ENCODE data around the gene SNRPD3.
A peak's percentile ranks its signal among the peaks of the same experiment; 100 is the strongest.

The SNRPD3 gene

DNA sequence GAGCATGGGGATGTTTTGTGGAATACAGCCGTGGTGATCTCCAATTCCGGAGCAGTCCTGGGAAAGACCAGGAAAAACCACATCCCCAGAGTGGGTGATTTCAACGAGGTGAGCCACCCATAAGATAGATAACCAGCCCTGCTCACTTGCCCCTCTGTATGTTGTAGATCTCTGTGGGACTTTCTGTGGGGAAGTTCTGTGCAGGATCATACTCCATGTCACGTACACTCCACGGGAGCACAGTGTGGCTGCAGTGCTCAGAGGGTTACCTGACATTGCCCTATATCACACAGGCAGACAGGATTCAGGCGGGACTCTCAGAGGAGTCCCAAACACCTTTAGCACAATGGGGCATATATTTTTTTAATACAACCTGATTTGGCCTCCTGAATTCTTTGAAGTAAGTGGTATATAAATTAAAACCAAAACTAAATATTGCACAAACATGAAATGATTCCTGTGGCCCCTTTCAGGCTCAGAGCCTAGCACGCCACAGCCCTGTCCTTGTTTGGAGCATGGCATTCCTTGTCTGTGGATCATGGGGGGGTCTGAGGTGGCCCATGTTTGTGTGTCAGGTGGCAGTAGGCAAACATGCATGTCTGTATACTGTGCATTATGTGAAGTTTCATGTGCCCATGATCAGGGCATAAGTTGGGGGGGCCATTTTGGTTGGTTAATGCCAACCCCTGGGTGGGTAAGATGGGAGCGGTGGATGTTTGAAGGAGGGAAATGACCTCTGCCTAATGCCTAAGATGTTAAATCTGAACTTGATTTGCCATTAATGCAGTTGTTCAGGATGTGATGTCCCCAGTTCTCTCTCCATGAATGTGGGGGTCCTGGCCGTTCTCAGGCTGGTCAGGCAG lies 42.2 kb upstream of the SNRPD3 start:
- H3K4me3 ChIP-seq (ENCODE audit: control insufficient read depth, low read depth, low read length), result no peak overlapping the region
- no peak for DNase-seq (ENCODE audit: low read depth)
- TF ChIP-seq, protein P1, sequence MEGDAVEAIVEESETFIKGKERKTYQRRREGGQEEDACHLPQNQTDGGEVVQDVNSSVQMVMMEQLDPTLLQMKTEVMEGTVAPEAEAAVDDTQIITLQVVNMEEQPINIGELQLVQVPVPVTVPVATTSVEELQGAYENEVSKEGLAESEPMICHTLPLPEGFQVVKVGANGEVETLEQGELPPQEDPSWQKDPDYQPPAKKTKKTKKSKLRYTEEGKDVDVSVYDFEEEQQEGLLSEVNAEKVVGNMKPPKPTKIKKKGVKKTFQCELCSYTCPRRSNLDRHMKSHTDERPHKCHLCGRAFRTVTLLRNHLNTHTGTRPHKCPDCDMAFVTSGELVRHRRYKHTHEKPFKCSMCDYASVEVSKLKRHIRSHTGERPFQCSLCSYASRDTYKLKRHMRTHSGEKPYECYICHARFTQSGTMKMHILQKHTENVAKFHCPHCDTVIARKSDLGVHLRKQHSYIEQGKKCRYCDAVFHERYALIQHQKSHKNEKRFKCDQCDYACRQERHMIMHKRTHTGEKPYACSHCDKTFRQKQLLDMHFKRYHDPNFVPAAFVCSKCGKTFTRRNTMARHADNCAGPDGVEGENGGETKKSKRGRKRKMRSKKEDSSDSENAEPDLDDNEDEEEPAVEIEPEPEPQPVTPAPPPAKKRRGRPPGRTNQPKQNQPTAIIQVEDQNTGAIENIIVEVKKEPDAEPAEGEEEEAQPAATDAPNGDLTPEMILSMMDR (conservative IDR thresholded peaks at IDR 0.05; ENCODE audit: control insufficient read depth, insufficient read depth, low read depth, low read length), result no peak

DNA sequence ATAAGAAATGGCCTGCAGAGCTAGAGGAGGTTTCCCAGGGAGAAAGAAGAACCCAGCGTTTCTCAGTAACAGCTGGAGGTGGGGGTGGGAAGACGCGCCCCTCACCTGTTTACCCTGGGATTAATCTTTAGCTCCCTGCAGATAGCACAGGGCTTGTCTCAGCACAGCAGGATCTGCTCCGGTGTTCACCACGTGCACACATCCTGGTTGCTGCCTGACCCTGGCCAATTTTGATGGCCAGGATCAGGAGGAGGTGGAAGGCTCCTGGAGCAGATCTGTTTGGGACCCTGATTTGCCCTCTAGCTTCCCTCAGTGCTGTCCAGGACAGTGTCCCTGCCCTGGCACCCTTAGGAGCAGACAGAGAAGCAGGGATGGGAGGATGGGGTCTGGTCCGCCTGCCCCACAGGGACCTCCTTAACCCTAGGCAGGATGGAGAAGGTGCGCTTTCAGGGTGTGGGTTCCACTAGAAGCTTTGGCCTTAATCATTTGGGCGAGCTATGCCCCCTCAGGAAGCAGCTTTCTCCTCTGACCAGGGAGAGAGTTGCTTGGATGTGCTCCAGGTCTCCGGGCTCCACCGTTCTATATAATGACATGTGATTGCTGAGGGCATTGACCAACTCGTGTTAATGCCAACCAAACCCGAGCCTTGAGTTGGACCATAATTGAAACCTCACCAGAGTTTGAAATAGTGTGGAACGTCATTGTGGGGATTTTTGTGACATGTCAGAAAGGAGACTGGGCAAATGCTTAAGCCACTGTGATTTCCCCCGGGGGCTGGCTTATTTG lies 41.4 kb upstream of the SNRPD3 start:
- H3K4me3 ChIP-seq (ENCODE audit: control insufficient read depth, low read depth, low read length), result no peak overlapping the region
- DNase-seq (ENCODE audit: low read depth), result no peak
- TF ChIP-seq, protein P1 (conservative IDR thresholded peaks at IDR 0.05; ENCODE audit: control insufficient read depth, insufficient read depth, low read depth, low read length), result no peak

DNA sequence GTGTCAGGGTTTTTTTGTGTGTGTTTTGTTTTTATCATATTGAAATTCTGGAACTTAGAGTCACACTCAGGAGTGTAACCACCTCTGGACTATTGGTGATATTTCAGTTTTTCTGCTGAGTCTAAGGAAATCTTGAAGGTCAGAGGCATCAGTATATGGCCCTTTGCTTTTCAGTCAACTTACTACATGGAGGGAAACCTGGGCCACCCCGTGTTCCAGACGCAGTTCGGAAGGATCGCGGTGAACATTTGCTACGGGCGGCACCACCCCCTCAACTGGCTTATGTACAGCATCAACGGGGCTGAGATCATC lies 40.8 kb upstream of the SNRPD3 start:
- TF ChIP-seq, protein P1 (conservative IDR thresholded peaks at IDR 0.05; ENCODE audit: control insufficient read depth, insufficient read depth, low read depth, low read length), result no peak
- no peak for DNase-seq (ENCODE audit: low read depth)
- H3K4me3 ChIP-seq (ENCODE audit: control insufficient read depth, low read depth, low read length), result no peak overlapping the region

DNA sequence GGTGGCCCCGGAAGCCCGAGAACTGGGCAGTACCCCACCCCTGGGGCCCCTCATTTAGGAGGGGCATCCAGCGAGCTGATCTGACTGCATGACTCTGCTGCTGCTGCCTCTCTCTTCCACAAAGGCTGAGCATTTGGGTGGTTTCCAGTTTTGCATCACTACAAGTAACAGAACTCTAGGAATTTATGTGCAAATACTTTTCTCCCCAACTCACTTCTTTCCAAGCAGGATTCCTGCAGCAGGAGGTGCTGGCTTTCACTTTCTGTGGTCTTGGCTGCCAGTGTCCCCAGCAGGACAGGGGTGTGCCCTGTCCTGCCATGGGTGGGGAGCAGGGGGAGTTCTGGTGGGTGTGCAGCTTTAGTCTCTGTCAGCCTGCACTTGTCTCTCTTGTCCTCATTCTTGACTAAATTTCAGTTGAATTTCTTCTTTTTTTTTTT lies 39.5 kb upstream of the SNRPD3 start:
- peak; percentile 72 for DNase-seq (ENCODE audit: low read depth)
- H3K4me3 ChIP-seq (ENCODE audit: control insufficient read depth, low read depth, low read length), result no peak overlapping the region
- TF ChIP-seq, protein P1 (conservative IDR thresholded peaks at IDR 0.05; ENCODE audit: control insufficient read depth, insufficient read depth, low read depth, low read length), result no peak

DNA sequence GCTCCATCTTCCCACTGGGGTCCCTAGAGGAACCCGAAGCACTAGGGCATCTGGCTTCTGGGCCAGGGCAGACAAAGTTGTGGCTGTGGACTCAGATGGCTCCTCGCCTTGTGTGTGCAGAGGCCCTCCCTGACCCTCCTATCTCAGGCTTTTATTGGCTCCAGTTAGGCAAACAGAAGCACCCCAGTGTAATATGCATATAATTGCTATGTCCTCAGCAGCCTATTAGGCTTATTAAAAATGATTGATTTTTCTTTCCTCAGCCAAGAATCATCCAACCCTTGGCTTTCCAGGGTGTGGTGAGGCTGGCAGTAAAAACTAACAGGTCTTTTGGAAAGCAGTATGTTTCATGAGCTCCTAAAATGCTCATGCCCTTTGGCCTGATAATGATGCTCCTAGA lies 38.4 kb upstream of the SNRPD3 start:
- no peak overlapping the region for H3K4me3 ChIP-seq (ENCODE audit: control insufficient read depth, low read depth, low read length)
- DNase-seq (ENCODE audit: low read depth), result no peak
- TF ChIP-seq, protein P1 (conservative IDR thresholded peaks at IDR 0.05; ENCODE audit: control insufficient read depth, insufficient read depth, low read depth, low read length), result no peak

DNA sequence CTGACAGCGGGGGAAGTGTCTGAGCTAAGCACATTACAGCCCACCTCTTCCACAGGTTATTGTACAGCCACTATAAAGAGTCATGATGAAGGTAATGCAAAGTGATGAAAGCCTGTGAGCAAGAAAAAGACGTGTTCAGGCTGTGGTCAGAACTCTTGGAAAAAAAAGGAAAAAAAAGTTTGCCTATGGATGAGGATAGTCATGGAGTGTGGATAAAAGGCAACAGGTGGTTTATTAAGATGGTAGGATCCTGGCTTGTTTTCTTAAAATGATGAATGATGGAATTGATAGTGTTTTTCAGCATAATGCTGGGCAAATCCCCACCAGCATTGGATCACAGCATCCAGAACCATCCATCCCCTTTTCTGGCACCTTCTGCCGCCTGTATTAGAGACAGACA lies 37.6 kb upstream of the SNRPD3 start:
- TF ChIP-seq, protein P1 (conservative IDR thresholded peaks at IDR 0.05; ENCODE audit: control insufficient read depth, insufficient read depth, low read depth, low read length), result no peak
- H3K4me3 ChIP-seq (ENCODE audit: control insufficient read depth, low read depth, low read length), result no peak overlapping the region
- no peak for DNase-seq (ENCODE audit: low read depth)

Data from fibroblast of mammary gland (primary cell).